Choroid plexus epithelial cell (primary cell): ENCODE measurements around the gene WDR44.

Experiments used
- DNase-seq: peaks from one replicate; pipeline ENCODE4 v3.0.0-alpha.2; 2010; ENCODE audit warnings: low read depth
- H3K4me3 ChIP-seq: 2 replicates; pipeline ENCODE4 v1.5.1; 2011; ENCODE audit warnings: low read depth, mild to moderate bottlenecking, control low read depth, low read length, moderate library complexity
- CTCF ChIP-seq: conservative IDR thresholded peaks from 2 replicates; pipeline ENCODE4 v1.5.1; 2011; ENCODE audit warnings: low read depth, mild to moderate bottlenecking, control low read depth, inconsistent platforms, low read length, moderate library complexity

The WDR44 gene

GRCh38 chrX:118495061-118495921 lies 149.4 kb downstream of the WDR44 start, which contains the start of gene DOCK11:
Gene DOCK11, plus strand, starts transcription at chrX:118495815. Its CDS starts 157 bp downstream, at chrX:118495972.
- DNase-seq = peak; percentile 85
- H3K4me3 ChIP-seq = peak within 1 kb of the TSS; percentile 69
- no peak for TF ChIP-seq CTCF

GRCh38 chrX:118495958-118496762 lies 150.3 kb downstream of the WDR44 start:
- peak overlapping the region; percentile 69 for H3K4me3 ChIP-seq
- TF ChIP-seq CTCF = no peak
- DNase-seq = no peak

GRCh38 chrX:118496763-118497079 lies 150.8 kb downstream of the WDR44 start:
- H3K4me3 ChIP-seq = peak overlapping the region; percentile 69
- DNase-seq = no peak
- TF ChIP-seq CTCF = no peak

- no peak for TF ChIP-seq CTCF
- no peak for DNase-seq
- peak overlapping the region; percentile 69 for H3K4me3 ChIP-seq
These were observed 151.4 kb downstream of the WDR44 start for GRCh38 chrX:118497180-118497818.

GRCh38 chrX:118498351-118498750 lies 152.4 kb downstream of the WDR44 start:
- TF ChIP-seq CTCF = no peak
- no peak for DNase-seq
- H3K4me3 ChIP-seq = no peak overlapping the region

- no peak for DNase-seq
- H3K4me3 ChIP-seq = no peak overlapping the region
- TF ChIP-seq CTCF = no peak
These were observed 152.8 kb downstream of the WDR44 start for GRCh38 chrX:118498755-118499154.
